Natural killer cell (primary cell): ENCODE measurements around the gene CALML5. TPM values are rescaled to one million over a fixed set of nuclear protein-coding genes. Genes with fewer than 3 reads are reported as not detected.

ENCODE experiments used
- ATAC-seq, 3 donors: fragments of 150-1000 bp in 2 of 3; fragments of 200-7000 bp in 1 of 3; cut with Tn5 transposase; 1 replicate in 1 of 3; 2 replicates in 2 of 3; pipeline ENCODE4 v1.10.0; 2021; ENCODE audit warnings: mild to moderate bottlenecking in 2 of 3, moderate library complexity in 2 of 3
- DNase-seq, 2 donors: peaks; one replicate each; pipeline versions ENCODE4 v3.0.0 to v3.0.0-alpha.2; 2013 to 2021; ENCODE audit warnings: mixed read lengths in 1 of 2
- H3K27ac ChIP-seq: one replicate; pipeline ENCODE4 v1.5.1; 2013; ENCODE audit warnings: mild to moderate bottlenecking, low read length
- H3K27me3 ChIP-seq: one replicate; pipeline ENCODE4 v1.6.1; 2013; ENCODE audit warnings: low read length; ENCODE audit not compliant: control insufficient read depth, insufficient read depth
- H3K36me3 ChIP-seq: one replicate; pipeline ENCODE4 v1.6.1; 2013; ENCODE audit warnings: low read length; ENCODE audit not compliant: control insufficient read depth, insufficient read depth
- H3K4me1 ChIP-seq: one replicate; pipeline ENCODE4 v1.6.1; 2013; ENCODE audit warnings: low read length; ENCODE audit not compliant: control insufficient read depth, insufficient read depth
- H3K4me3 ChIP-seq: one replicate; pipeline ENCODE4 v1.5.1; 2013; ENCODE audit warnings: low read length
- H3K9me3 ChIP-seq: one replicate; pipeline ENCODE4 v1.6.1; 2013; ENCODE audit warnings: low read length; ENCODE audit not compliant: control insufficient read depth, insufficient read depth
- H3K27ac Mint-ChIP-seq, 2 donors: one replicate each; pipeline ENCODE4 v1.8.0; 2022; ENCODE audit warnings: mild to moderate bottlenecking in 2 of 2, mixed read lengths in 2 of 2, moderate library complexity in 1 of 2
- H3K27me3 Mint-ChIP-seq, 2 donors: one replicate each; pipeline ENCODE4 v1.8.0; 2022; ENCODE audit warnings: low read depth in 2 of 2, mixed read lengths in 2 of 2
- H3K36me3 Mint-ChIP-seq: one replicate; pipeline ENCODE4 v1.8.0; 2022; ENCODE audit warnings: mixed read lengths
- H3K4me1 Mint-ChIP-seq, 2 donors: one replicate each; pipeline ENCODE4 v1.8.0; 2022; ENCODE audit warnings: mixed read lengths in 2 of 2
- H3K4me3 Mint-ChIP-seq: one replicate; pipeline ENCODE4 v1.8.0; 2022; ENCODE audit warnings: mild to moderate bottlenecking, moderate library complexity, mixed read lengths
- H3K9me3 Mint-ChIP-seq, 2 donors: one replicate each; pipeline ENCODE4 v1.8.0; 2022; ENCODE audit warnings: mixed read lengths in 2 of 2
- WGBS: methylation state at CpG from one replicate; pipeline ENCODE4 v1.1.7; 2013; ENCODE audit warnings: missing lambda C conversion rate; ENCODE audit not compliant: insufficient coverage; 5-methylcytosine and 5-hydroxymethylcytosine counted together
- intact Hi-C: fragments of 100-400 bp; cut with micrococcal nuclease; formaldehyde crosslinking; loops from one replicate; pipeline ENCODE4 v1.14.2; 2022
- total RNA-seq, 4 donors: library from RNA; stranded (reverse); fragments of 120-200 nt in 1 of 4; gene quantifications; one replicate each; pipeline versions ENCODE4 v1.2.3 to v1.2.4, GENCODE V29; 2013 to 2022
- TF ChIP-seq, protein P1 (sequence below): fragments of 200-600 bp; IDR thresholded peaks from one replicate; pipeline ENCODE4 v1.8.0; 2022; ENCODE audit warnings: antibody characterized with exemption

Gene CALML5
- total RNA-seq, 3 donors from 2014 or later (not counting 1 experiment from before 2014, with no cell fraction given), result not detected

DNA sequence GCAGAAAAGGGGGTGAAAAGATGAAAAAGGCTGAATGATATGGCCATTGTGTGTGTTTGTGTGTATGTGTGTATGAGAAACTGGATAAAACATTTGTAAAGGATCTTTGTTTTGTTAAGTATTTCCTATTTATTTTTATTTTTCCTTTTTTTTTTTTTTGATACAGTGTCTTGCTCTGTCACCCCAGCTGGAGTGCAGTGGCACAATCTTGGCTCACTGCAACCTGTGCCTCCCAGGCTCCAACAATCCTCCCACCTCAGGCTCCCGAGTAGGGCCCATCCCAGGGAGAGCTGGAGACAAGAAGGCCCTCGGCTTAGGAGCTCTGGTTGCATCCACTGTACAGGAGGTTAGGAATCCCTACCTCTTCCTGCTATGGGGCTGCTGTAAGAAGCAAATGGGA is 6.9 kb upstream of the CALML5 start:
- H3K4me3 Mint-ChIP-seq, result no peak overlapping the region
- H3K27me3 Mint-ChIP-seq, result peaks cover 0 to 16% of the 10 kb centered on the region in 2 donors
- TF ChIP-seq, protein P1, sequence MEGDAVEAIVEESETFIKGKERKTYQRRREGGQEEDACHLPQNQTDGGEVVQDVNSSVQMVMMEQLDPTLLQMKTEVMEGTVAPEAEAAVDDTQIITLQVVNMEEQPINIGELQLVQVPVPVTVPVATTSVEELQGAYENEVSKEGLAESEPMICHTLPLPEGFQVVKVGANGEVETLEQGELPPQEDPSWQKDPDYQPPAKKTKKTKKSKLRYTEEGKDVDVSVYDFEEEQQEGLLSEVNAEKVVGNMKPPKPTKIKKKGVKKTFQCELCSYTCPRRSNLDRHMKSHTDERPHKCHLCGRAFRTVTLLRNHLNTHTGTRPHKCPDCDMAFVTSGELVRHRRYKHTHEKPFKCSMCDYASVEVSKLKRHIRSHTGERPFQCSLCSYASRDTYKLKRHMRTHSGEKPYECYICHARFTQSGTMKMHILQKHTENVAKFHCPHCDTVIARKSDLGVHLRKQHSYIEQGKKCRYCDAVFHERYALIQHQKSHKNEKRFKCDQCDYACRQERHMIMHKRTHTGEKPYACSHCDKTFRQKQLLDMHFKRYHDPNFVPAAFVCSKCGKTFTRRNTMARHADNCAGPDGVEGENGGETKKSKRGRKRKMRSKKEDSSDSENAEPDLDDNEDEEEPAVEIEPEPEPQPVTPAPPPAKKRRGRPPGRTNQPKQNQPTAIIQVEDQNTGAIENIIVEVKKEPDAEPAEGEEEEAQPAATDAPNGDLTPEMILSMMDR, result no peak
- no peaks in the 10 kb centered on the region for H3K4me1 ChIP-seq
- no peak overlapping the region for H3K27ac Mint-ChIP-seq
- no peak overlapping the region for H3K4me3 ChIP-seq
- H3K9me3 Mint-ChIP-seq, result no peaks in the 10 kb centered on the region
- peaks cover 2% of the 10 kb centered on the region for H3K27me3 ChIP-seq
- ATAC-seq, result no peak
- H3K27ac ChIP-seq, result no peak overlapping the region
- H3K36me3 Mint-ChIP-seq, result no peaks in the 10 kb centered on the region
- no peak for DNase-seq
- H3K36me3 ChIP-seq, result no peaks in the 10 kb centered on the region
- no peaks in the 10 kb centered on the region for H3K9me3 ChIP-seq
- intact Hi-C loops, result no loop called here
- WGBS, result 85% methylated on average over 2 of the region's 2 CpGs
- no peaks in the 10 kb centered on the region for H3K4me1 Mint-ChIP-seq

- no peak for ATAC-seq
- Histone ChIP-seq H3K4me3 (no peak overlapping the region), H3K27me3 (peaks cover 2% of the 10 kb centered on the region), H3K9me3 (no peaks in the 10 kb centered on the region), H3K4me1 (no peaks in the 10 kb centered on the region), H3K27ac (no peak overlapping the region), H3K36me3 (no peaks in the 10 kb centered on the region)
- no peak overlapping the region for H3K27ac Mint-ChIP-seq
- H3K27me3 Mint-ChIP-seq, result peaks cover 0 to 20% of the 10 kb centered on the region in 2 donors
- H3K4me3 Mint-ChIP-seq, result no peak overlapping the region
- TF ChIP-seq, protein P1, result no peak
- WGBS, result 69% methylated on average over 16 of the region's 18 CpGs
- intact Hi-C loops, result no loop called here
- DNase-seq, result no peak
- no peaks in the 10 kb centered on the region for H3K9me3 Mint-ChIP-seq
- no peaks in the 10 kb centered on the region for H3K36me3 Mint-ChIP-seq
- no peaks in the 10 kb centered on the region for H3K4me1 Mint-ChIP-seq
These were observed 5.0 kb upstream of the CALML5 start for GRCh38 chr10:5504146-5505072.

DNA sequence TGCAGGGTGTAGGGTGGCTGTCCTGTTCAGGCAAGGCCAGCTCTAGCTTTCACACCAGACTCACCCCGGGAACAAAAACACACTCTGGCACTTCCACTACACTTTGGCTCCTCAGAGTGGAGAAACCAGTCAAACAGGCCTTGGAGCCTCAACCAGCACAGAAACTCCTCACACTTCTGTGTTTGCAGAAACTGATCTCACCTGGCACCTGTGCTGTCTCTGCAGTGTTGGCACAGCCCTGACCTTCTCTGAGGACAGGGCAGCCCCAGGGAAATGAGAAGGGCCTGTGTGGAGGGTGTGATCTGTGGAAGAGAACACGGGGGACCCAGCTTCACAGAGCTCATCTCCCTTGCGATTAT is 4.1 kb upstream of the CALML5 start:
- WGBS, result 83% methylated on average over 3 of the region's 3 CpGs
- peaks cover 2% of the 10 kb centered on the region for H3K27me3 ChIP-seq
- H3K4me3 ChIP-seq, result no peak overlapping the region
- no peaks in the 10 kb centered on the region for H3K36me3 ChIP-seq
- intact Hi-C loops, result no loop called here
- no peaks in the 10 kb centered on the region for H3K4me1 ChIP-seq
- ATAC-seq (no peak), DNase-seq (no peak)
- TF ChIP-seq, protein P1, result no peak
- no peaks in the 10 kb centered on the region for H3K9me3 Mint-ChIP-seq
- H3K27ac ChIP-seq, result no peak overlapping the region
- no peaks in the 10 kb centered on the region for H3K36me3 Mint-ChIP-seq
- H3K4me1 Mint-ChIP-seq, result no peaks in the 10 kb centered on the region
- no peak overlapping the region for H3K4me3 Mint-ChIP-seq
- no peaks in the 10 kb centered on the region for H3K9me3 ChIP-seq
- H3K27me3 Mint-ChIP-seq, result peaks cover 0 to 20% of the 10 kb centered on the region in 2 donors
- H3K27ac Mint-ChIP-seq, result no peak overlapping the region
